OCI-LY1 (cell line): ENCODE measurements around the gene PGAM2.

Source experiments
- H2AFZ ChIP-seq: fragments of 200-600 bp; sonication (generic), shearing (Covaris generic); 2 replicates; pipeline ENCODE4 v1.6.0; 2014; ENCODE audit warnings: antibody characterized with exemption, mild to moderate bottlenecking, low read length
- H3F3A ChIP-seq: fragments of 200-600 bp; sonication (generic), shearing (Covaris generic); 2 replicates; pipeline ENCODE4 v1.6.0; 2014; ENCODE audit warnings: mild to moderate bottlenecking, antibody characterized with exemption, low read length, moderate library complexity; ENCODE audit not compliant: insufficient read depth
- H3K27ac ChIP-seq: fragments of 200-600 bp; sonication (generic); 2 replicates; pipeline ENCODE4 v1.5.1; 2014; ENCODE audit warnings: low read length, mixed run types, mild to moderate bottlenecking, low read depth; ENCODE audit not compliant: poor library complexity, severe bottlenecking
- H3K27me3 ChIP-seq: fragments of 200-600 bp; sonication (generic); 2 replicates; pipeline ENCODE4 v1.6.0; 2014; ENCODE audit warnings: antibody characterized with exemption, mild to moderate bottlenecking, low read length, moderate library complexity; ENCODE audit not compliant: insufficient read depth
- H3K36me3 ChIP-seq: fragments of 200-600 bp; sonication (generic); 2 replicates; pipeline ENCODE4 v1.6.1; 2014; ENCODE audit warnings: mild to moderate bottlenecking, antibody characterized with exemption, low read length, moderate library complexity, mixed read lengths; ENCODE audit not compliant: insufficient read depth
- H3K4me1 ChIP-seq: fragments of 200-600 bp; sonication (generic); 2 replicates; pipeline ENCODE4 v1.5.1; 2014; ENCODE audit warnings: mild to moderate bottlenecking, low read length, moderate library complexity; ENCODE audit not compliant: insufficient read depth, severe bottlenecking
- H3K4me2 ChIP-seq: fragments of 200-600 bp; sonication (generic), shearing (Covaris generic); 2 replicates; pipeline ENCODE4 v1.6.1; 2014; ENCODE audit warnings: low read length
- H3K4me3 ChIP-seq: fragments of 200-600 bp; sonication (generic); 2 replicates; pipeline ENCODE4 v1.5.1; 2014; ENCODE audit warnings: low read length, low read depth, mild to moderate bottlenecking, mixed read lengths; ENCODE audit not compliant: poor library complexity, severe bottlenecking
- H3K79me2 ChIP-seq: fragments of 200-600 bp; shearing (Covaris generic); 2 replicates; pipeline ENCODE4 v1.6.1; 2016; ENCODE audit warnings: mixed run types, low read length, mixed read lengths; ENCODE audit not compliant: insufficient read depth
- H3K9ac ChIP-seq: fragments of 200-600 bp; sonication (generic), shearing (Covaris generic); 2 replicates; pipeline ENCODE4 v1.6.1; 2014; ENCODE audit warnings: mild to moderate bottlenecking, low read length, mixed read lengths
- H3K9me2 ChIP-seq: fragments of 200-600 bp; sonication (generic), shearing (Covaris generic); 2 replicates; pipeline ENCODE4 v1.6.1; 2014; ENCODE audit warnings: low read depth, mild to moderate bottlenecking, low read length, mixed read lengths
- H3K9me3 ChIP-seq: fragments of 200-600 bp; shearing (Covaris generic); 2 replicates; pipeline ENCODE4 v1.6.1; 2014; ENCODE audit warnings: low read length, mixed read lengths
- H4K20me1 ChIP-seq: fragments of 200-600 bp; sonication (generic), shearing (Covaris generic); 2 replicates; pipeline ENCODE4 v1.6.0; 2016; ENCODE audit warnings: mild to moderate bottlenecking, low read length; ENCODE audit not compliant: insufficient read depth
- CTCF ChIP-seq: fragments of 200-600 bp; sonication (generic), shearing (Covaris generic); IDR thresholded peaks from 2 replicates; pipeline ENCODE4 v1.5.1; 2017; ENCODE audit warnings: mild to moderate bottlenecking, antibody characterized with exemption, low read length, moderate library complexity, mixed read lengths
- EZH2 ChIP-seq: fragments of 200-600 bp; sonication (generic), shearing (Covaris generic); IDR thresholded peaks from 2 replicates; pipeline ENCODE4 v1.8.0; 2017; ENCODE audit warnings: borderline replicate concordance, mixed run types, mild to moderate bottlenecking, antibody characterized with exemption, low read length, moderate library complexity, mixed read lengths

PGAM2 gene

GRCh38 chr7:44112997-44113763 is 47.8 kb upstream of the PGAM2 start:
- Histone ChIP-seq H3K36me3 (peaks cover 47% of the 10 kb centered on the region), H3K9me2 (no peaks in the 10 kb centered on the region), H3K4me3 (no peak overlapping the region), H3K27ac (no peak overlapping the region), H3K9ac (no peak overlapping the region), H3K4me1 (peaks cover 5% of the 10 kb centered on the region), H3K9me3 (no peaks in the 10 kb centered on the region), H3K79me2 (no peaks in the 10 kb centered on the region), H3F3A (no peaks in the 10 kb centered on the region), H3K27me3 (peaks cover 3% of the 10 kb centered on the region; the same call in 1 of the 2 replicates), H3K4me2 (no peak overlapping the region), H2AFZ (no peak overlapping the region), H4K20me1 (no peaks in the 10 kb centered on the region)
- TF ChIP-seq CTCF (no peak), EZH2 (no peak)

GRCh38 chr7:44112231-44112996 is 47.0 kb upstream of the PGAM2 start:
- Histone ChIP-seq H2AFZ (no peak overlapping the region), H3K4me3 (no peak overlapping the region), H3K4me2 (no peak overlapping the region), H3K9me2 (no peaks in the 10 kb centered on the region), H3K79me2 (no peaks in the 10 kb centered on the region), H3K36me3 (peaks cover 40% of the 10 kb centered on the region), H3F3A (no peaks in the 10 kb centered on the region), H3K27ac (no peak overlapping the region), H3K9ac (no peak overlapping the region), H4K20me1 (no peaks in the 10 kb centered on the region), H3K9me3 (no peaks in the 10 kb centered on the region), H3K4me1 (peaks cover 5% of the 10 kb centered on the region), H3K27me3 (peaks cover 3% of the 10 kb centered on the region; the same call in 1 of the 2 replicates)
- TF ChIP-seq CTCF: no peak
- no peak for TF ChIP-seq EZH2

GRCh38 chr7:44111761-44112160 is 46.4 kb upstream of the PGAM2 start:
- H2AFZ ChIP-seq: no peak overlapping the region
- H3K79me2 ChIP-seq: no peaks in the 10 kb centered on the region
- no peak overlapping the region for H3K9ac ChIP-seq
- H3K4me2 ChIP-seq: no peak overlapping the region
- no peak for TF ChIP-seq CTCF
- no peak for TF ChIP-seq EZH2
- H3K27me3 ChIP-seq: peaks cover 3% of the 10 kb centered on the region; the same call in 1 of the 2 replicates
- peaks cover 5% of the 10 kb centered on the region for H3K4me1 ChIP-seq
- H3K4me3 ChIP-seq: no peak overlapping the region
- no peak overlapping the region for H3K27ac ChIP-seq
- H3K9me3 ChIP-seq: no peaks in the 10 kb centered on the region
- H4K20me1 ChIP-seq: no peaks in the 10 kb centered on the region
- H3F3A ChIP-seq: no peaks in the 10 kb centered on the region
- peaks cover 33% of the 10 kb centered on the region for H3K36me3 ChIP-seq
- no peaks in the 10 kb centered on the region for H3K9me2 ChIP-seq
